H1 (cell line): ENCODE results near the gene CMTM1. TPM values are rescaled to one million over a fixed set of nuclear protein-coding genes. Genes with fewer than 3 reads are reported as not detected.

Experiments used
- CTCF ChIA-PET: fragments of 300-600 bp; sonication (Branson Sonifier 250); formaldehyde crosslinking; loops from one replicate; lab custom pipeline; 2021; ENCODE audit not compliant: partially characterized antibody; lab: Charles Lee
- POLR2A ChIA-PET: fragments of 300-600 bp; sonication (Branson Sonifier 250); formaldehyde crosslinking; loops from one replicate; lab custom pipeline; 2021; ENCODE audit warnings: inconsistent platforms; ENCODE audit not compliant: partially characterized antibody; lab: Charles Lee
- DNase-seq, 2 experiments: peaks; one replicate each; pipeline versions ENCODE4 v3.0.0 to v3.0.0-alpha.2; 2010 to 2022; ENCODE audit warnings: low spot score in 2 of 2, low read depth in 1 of 2, mixed read lengths in 1 of 2
- FAIRE-seq: peaks from 2 replicates; lab custom pipeline; 2011; peaks lifted over from hg19 to GRCh38; lab: Jason Lieb, UNC
- H2AFZ ChIP-seq: 2 replicates; pipeline ENCODE4 v1.8.1; 2012; ENCODE audit warnings: low read length, inconsistent platforms
- H2AK5ac ChIP-seq: 2 replicates; pipeline ENCODE4 v1.6.1; 2013; ENCODE audit warnings: low read depth, low read length
- H2BK120ac ChIP-seq: replicated peaks from 2 replicates; pipeline ENCODE3; 2013; ENCODE audit warnings: low read depth, low read length, inconsistent platforms
- H2BK12ac ChIP-seq: 2 replicates; pipeline ENCODE4 v1.6.1; 2013; ENCODE audit warnings: low read depth, low read length
- H2BK15ac ChIP-seq: 2 replicates; pipeline ENCODE4 v1.6.1; 2013; ENCODE audit warnings: low read length
- H2BK20ac ChIP-seq: 2 replicates; pipeline ENCODE4 v1.6.1; 2013; ENCODE audit warnings: low read length
- H2BK5ac ChIP-seq: 2 replicates; pipeline ENCODE4 v1.6.1; 2013; ENCODE audit warnings: low read depth, low read length
- H3K14ac ChIP-seq: 2 replicates; pipeline ENCODE4 v1.6.1; 2013; ENCODE audit warnings: inconsistent platforms; ENCODE audit not compliant: insufficient read length
- H3K18ac ChIP-seq: 2 replicates; pipeline ENCODE4 v1.6.1; 2013; ENCODE audit warnings: low read length; ENCODE audit errors: extremely low read depth
- H3K23ac ChIP-seq: 2 replicates; pipeline ENCODE4 v1.6.1; 2013; ENCODE audit warnings: inconsistent platforms; ENCODE audit not compliant: insufficient read length
- H3K23me2 ChIP-seq: 2 replicates; pipeline ENCODE4 v1.6.1; 2013; ENCODE audit warnings: low read depth, low read length
- H3K27ac ChIP-seq: 2 replicates; pipeline ENCODE4 v1.6.1; 2011; ENCODE audit warnings: low read depth, low read length, inconsistent platforms
- H3K27me3 ChIP-seq, 4 experiments: replicated peaks in 1 of 4; 1 replicate in 1 of 4; 2 replicates in 3 of 4; pipeline versions ENCODE4 v1.6.1 to v1.8.1; 2011 to 2013; ENCODE audit warnings: low read length in 3 of 4, mild to moderate bottlenecking in 3 of 4, inconsistent platforms in 2 of 4, mixed read lengths in 2 of 4, moderate library complexity in 1 of 4; ENCODE audit not compliant: control insufficient read depth in 3 of 4, insufficient read depth in 3 of 4; ENCODE audit errors: extremely low read depth in 1 of 4
- H3K36me3 ChIP-seq, 4 experiments: 2 replicates each; pipeline versions ENCODE4 v1.6.1 to v1.8.1; 2011 to 2013; ENCODE audit warnings: mild to moderate bottlenecking in 4 of 4, low read length in 3 of 4, moderate library complexity in 2 of 4, control low read depth in 1 of 4, inconsistent platforms in 1 of 4; ENCODE audit not compliant: insufficient read depth in 4 of 4, control insufficient read depth in 2 of 4
- H3K4ac ChIP-seq: replicated peaks from 2 replicates; pipeline ENCODE3; 2013; ENCODE audit warnings: low read length, low read depth, mixed read lengths, inconsistent platforms; ENCODE audit not compliant: insufficient read length
- H3K4me1 ChIP-seq, 4 experiments: replicated peaks in 1 of 4; 1 replicate in 1 of 4; 2 replicates in 3 of 4; pipeline versions ENCODE4 v1.6.1 to v1.8.1; 2011 to 2013; ENCODE audit warnings: low read length in 3 of 4, inconsistent platforms in 2 of 4, mixed read lengths in 1 of 4; ENCODE audit not compliant: insufficient read depth in 4 of 4, control insufficient read depth in 3 of 4
- H3K4me2 ChIP-seq, 2 experiments: 2 replicates each; pipeline versions ENCODE4 v1.6.1 to v1.8.1; 2011 to 2013; ENCODE audit warnings: low read depth in 2 of 2, low read length in 2 of 2, control low read depth in 1 of 2, inconsistent platforms in 1 of 2, mild to moderate bottlenecking in 1 of 2; ENCODE audit not compliant: insufficient read depth in 1 of 2
- H3K4me3 ChIP-seq, 4 experiments: fragments of 200-600, 300-600 bp in 1 of 4; sonication (generic), shearing (Covaris generic), sonication (Bioruptor Twin) in 1 of 4; 2 replicates each; pipeline versions ENCODE4 v1.5.1 to v1.8.1; 2011 to 2016; ENCODE audit warnings: low read length in 4 of 4, low read depth in 3 of 4, control low read depth in 2 of 4, inconsistent platforms in 2 of 4, mild to moderate bottlenecking in 2 of 4, mixed read lengths in 1 of 4, moderate library complexity in 1 of 4; ENCODE audit not compliant: insufficient read depth in 2 of 4; ENCODE audit errors: extremely low read depth in 1 of 4
- H3K56ac ChIP-seq: replicated peaks from 2 replicates; pipeline ENCODE3; 2013; ENCODE audit warnings: low read depth, mild to moderate bottlenecking, mixed read lengths, low read length, inconsistent platforms; ENCODE audit not compliant: insufficient read length
- H3K79me1 ChIP-seq: 2 replicates; pipeline ENCODE4 v1.6.1; 2013; ENCODE audit warnings: low read depth, low read length, control low read depth
- H3K79me2 ChIP-seq, 2 experiments: 2 replicates each; pipeline versions ENCODE4 v1.6.1 to v1.8.1; 2012 to 2013; ENCODE audit warnings: low read length in 2 of 2, mild to moderate bottlenecking in 2 of 2, inconsistent platforms in 1 of 2; ENCODE audit not compliant: insufficient read depth in 2 of 2, control insufficient read depth in 1 of 2
- H3K9ac ChIP-seq, 4 experiments: replicated peaks in 1 of 4; 1 replicate in 1 of 4; 2 replicates in 3 of 4; pipeline versions ENCODE4 v1.6.1 to v1.8.1; 2011 to 2013; ENCODE audit warnings: low read depth in 3 of 4, low read length in 3 of 4, control low read depth in 2 of 4, mild to moderate bottlenecking in 2 of 4, moderate library complexity in 2 of 4, inconsistent platforms in 1 of 4; ENCODE audit errors: extremely low read depth in 1 of 4
- H3K9me3 ChIP-seq, 2 experiments: 2 replicates each; pipeline versions ENCODE4 v1.6.1 to v1.8.1; 2012 to 2013; ENCODE audit warnings: mild to moderate bottlenecking in 2 of 2, moderate library complexity in 2 of 2, control low read depth in 1 of 2, inconsistent platforms in 1 of 2, low read depth in 1 of 2, low read length in 1 of 2, mixed read lengths in 1 of 2; ENCODE audit not compliant: insufficient read depth in 2 of 2
- H4K20me1 ChIP-seq, 2 experiments: replicated peaks in 1 of 2; 2 replicates each; pipeline versions ENCODE3 to v1.8.1; 2011 to 2013; ENCODE audit warnings: inconsistent platforms in 2 of 2, low read length in 2 of 2, mild to moderate bottlenecking in 1 of 2; ENCODE audit not compliant: insufficient read depth in 2 of 2, control insufficient read depth in 1 of 2
- H4K5ac ChIP-seq: 2 replicates; pipeline ENCODE4 v1.6.1; 2013; ENCODE audit warnings: low read length, low read depth, mixed read lengths, inconsistent platforms; ENCODE audit not compliant: insufficient read length
- H4K8ac ChIP-seq: 2 replicates; pipeline ENCODE4 v1.8.0; 2013; ENCODE audit warnings: mild to moderate bottlenecking, moderate library complexity, low read length, inconsistent platforms; ENCODE audit not compliant: insufficient read depth; ENCODE audit errors: extremely low read depth
- H4K91ac ChIP-seq: replicated peaks from 2 replicates; pipeline ENCODE3; 2013; ENCODE audit warnings: low read length, mixed read lengths, inconsistent platforms; ENCODE audit not compliant: insufficient read length
- ATF3 ChIP-seq: IDR thresholded peaks from 2 replicates; pipeline ENCODE4 v1.6.1; 2011; ENCODE audit warnings: low read depth, mild to moderate bottlenecking, low read length; ENCODE audit not compliant: insufficient read depth
- CBX5 ChIP-seq: fragments of 300-800, 300-1000 bp; sonication (generic); IDR thresholded peaks from 2 replicates; pipeline ENCODE4 v1.7.1; 2016; ENCODE audit warnings: antibody characterized with exemption, low read length, low read depth
- CEBPB ChIP-seq: IDR thresholded peaks from 2 replicates; pipeline ENCODE4 v1.6.1; 2012; ENCODE audit warnings: low read depth, low read length
- CHD1 ChIP-seq: IDR thresholded peaks from 2 replicates; pipeline ENCODE4 v1.6.1; 2012; ENCODE audit warnings: low read depth, low read length, improper control_type of control experiment
- CTBP2 ChIP-seq: IDR thresholded peaks from 2 replicates; pipeline ENCODE4 v1.7.0; 2011; ENCODE audit warnings: borderline replicate concordance, mild to moderate bottlenecking, moderate library complexity, mixed read lengths, low read length; ENCODE audit not compliant: insufficient read depth, insufficient read length
- FOSL1 ChIP-seq: IDR thresholded peaks from 2 replicates; pipeline ENCODE4 v1.6.1; 2011; ENCODE audit warnings: mild to moderate bottlenecking, low read depth, low read length, moderate library complexity; ENCODE audit not compliant: insufficient read depth
- KDM4A ChIP-seq: IDR thresholded peaks from one replicate; pipeline ENCODE4 v1.7.1; 2012; ENCODE audit warnings: low read depth, mild to moderate bottlenecking, moderate library complexity, low read length, inconsistent platforms; ENCODE audit not compliant: severe bottlenecking
- MAFK ChIP-seq: IDR thresholded peaks from 2 replicates; pipeline ENCODE4 v1.6.1; 2012; ENCODE audit warnings: low read depth, mild to moderate bottlenecking, improper control_type of control experiment, low read length
- MAX ChIP-seq: IDR thresholded peaks from 2 replicates; pipeline ENCODE4 v1.6.1; 2012; ENCODE audit warnings: inconsistent platforms
- RBBP5 ChIP-seq: IDR thresholded peaks from 2 replicates; pipeline ENCODE4 v1.7.1; 2012; ENCODE audit warnings: low read depth, mild to moderate bottlenecking, inconsistent platforms, low read length, moderate library complexity, borderline replicate concordance
- TCF12 ChIP-seq: IDR thresholded peaks from 2 replicates; pipeline ENCODE4 v1.6.1; 2011; ENCODE audit warnings: low read depth, mild to moderate bottlenecking, low read length
- USF2 ChIP-seq: IDR thresholded peaks from 2 replicates; pipeline ENCODE4 v1.6.1; 2011; ENCODE audit warnings: low read length, improper control_type of control experiment
- WGBS, 2 experiments: shearing (Covaris generic) in 1 of 2; methylation state at CpG; one replicate each; pipeline versions ENCODE4 v1.1.6 to v1.1.7; 2013 to 2015; ENCODE audit warnings: low lambda C conversion rate in 2 of 2, mixed read lengths in 2 of 2, inconsistent platforms in 1 of 2, low coverage in 1 of 2, missing lambda C conversion rate in 1 of 2; ENCODE audit not compliant: insufficient replicate concordance in 2 of 2, insufficient coverage in 1 of 2, insufficient read length in 1 of 2; ENCODE audit errors: extremely low coverage in 1 of 2, missing lambda C conversion rate in 1 of 2; 5-methylcytosine and 5-hydroxymethylcytosine counted together
- polyA plus RNA-seq, 7 experiments: library from polyadenylated mRNA; depleted of rRNA in 3 of 7; stranded (reverse) in 5 of 7; unstranded in 2 of 7; fragments of >200 nt in 5 of 7; fragments of 200-250 nt in 2 of 7; gene quantifications; 1 replicate in 5 of 7; 2 replicates in 1 of 7; 4 replicates in 1 of 7; pipeline versions ENCODE4 v1.2.1 to v1.2.3, GENCODE V29; 2011 to 2013; ENCODE audit warnings: missing spikeins in 2 of 7, mixed read lengths in 2 of 7
- total RNA-seq: library from RNA; stranded (reverse); fragmentation: NEBNext Ultra II Directional; extraction: Animal tissue kit (Norgen Biotek cat#: 25700); gene quantifications from 2 replicates; pipeline ENCODE4 v1.2.1, GENCODE V29; 2021

Gene CMTM1
- total and polyA plus RNA-seq, 2 of the 8 experiments (the other 6 are each of a cell fraction or from before 2014, with no cell fraction given), result 1.2 to 2.0 TPM

GRCh38 chr16:66623755-66624154, 57.5 kb downstream of the CMTM1 start:
- H3K27me3 ChIP-seq, result no peaks in the 10 kb centered on the region
- peaks cover 0 to 4% (median 1%) of the 10 kb centered on the region in 4 experiments; a peak in 3 of 7 replicates for H3K4me1 ChIP-seq
- peaks cover 3 to 25% (median 6%) of the 10 kb centered on the region in 4 experiments; a peak in 4 of 8 replicates for H3K36me3 ChIP-seq
- no peak overlapping the region for H3K18ac ChIP-seq
- no peaks in the 10 kb centered on the region for H3K9me3 ChIP-seq
- no peak overlapping the region for H3K27ac ChIP-seq
- H3K56ac ChIP-seq, result no peak overlapping the region
- H3K14ac ChIP-seq, result no peak overlapping the region
- no peak overlapping the region for H4K91ac ChIP-seq
- no peak overlapping the region for H4K8ac ChIP-seq
- H2BK120ac ChIP-seq, result no peak overlapping the region
- no peak overlapping the region for H3K23ac ChIP-seq
- no peaks in the 10 kb centered on the region for H3K23me2 ChIP-seq
- H3K79me1 ChIP-seq, result no peaks in the 10 kb centered on the region; the same call in 1 of the 2 replicates
- 89% methylated on average over 3 of the region's 3 CpGs; no CpG with 5 or more reads in 1 of the 2 experiments for WGBS, 2 experiments
- FAIRE-seq (no peak), DNase-seq (no peak)
- H3K9ac ChIP-seq, result no peak overlapping the region
- H3K4me2 ChIP-seq, result no peak overlapping the region
- no peak overlapping the region for H2BK20ac ChIP-seq
- H2AK5ac ChIP-seq, result no peak overlapping the region
- H2BK12ac ChIP-seq, result no peak overlapping the region
- no peak overlapping the region for H2BK5ac ChIP-seq
- H3K4ac ChIP-seq, result no peak overlapping the region
- CTCF ChIA-PET, result interaction anchor here (1.1 to 2.6 kb wide), 6 partner anchors 9 to 283 kb away, joined by 3 to 10 read pairs (median 5); no protein-coding TSS in a partner anchor
- H2AFZ ChIP-seq, result no peak overlapping the region
- POLR2A ChIA-PET, result interaction anchor here (0.8 to 2.9 kb wide), 4 partner anchors 8 to 27 kb away, joined by 3 to 9 read pairs (median 4); no protein-coding TSS in a partner anchor
- H4K20me1 ChIP-seq, result peaks cover 0 to 4% of the 10 kb centered on the region in 2 experiments
- no peak overlapping the region for H4K5ac ChIP-seq
- no peaks in the 10 kb centered on the region for H3K79me2 ChIP-seq
- no peak overlapping the region for H3K4me3 ChIP-seq
- no peak overlapping the region for H2BK15ac ChIP-seq
- TF ChIP-seq MAFK (no peak), CHD1 (no peak), CTBP2 (no peak), CBX5 (no peak), ATF3 (no peak), MAX (no peak), KDM4A (no peak), TCF12 (no peak), CEBPB (no peak), FOSL1 (no peak), RBBP5 (no peak), USF2 (no peak)
